ENCODE data around the gene JUN. TPM values are rescaled to one million over a fixed set of nuclear protein-coding genes. Genes with fewer than 3 reads are reported as not detected.

Gene JUN
- total and polyA plus RNA-seq, 9 donors: 50.7 to 740 (median 155) TPM

DNA sequence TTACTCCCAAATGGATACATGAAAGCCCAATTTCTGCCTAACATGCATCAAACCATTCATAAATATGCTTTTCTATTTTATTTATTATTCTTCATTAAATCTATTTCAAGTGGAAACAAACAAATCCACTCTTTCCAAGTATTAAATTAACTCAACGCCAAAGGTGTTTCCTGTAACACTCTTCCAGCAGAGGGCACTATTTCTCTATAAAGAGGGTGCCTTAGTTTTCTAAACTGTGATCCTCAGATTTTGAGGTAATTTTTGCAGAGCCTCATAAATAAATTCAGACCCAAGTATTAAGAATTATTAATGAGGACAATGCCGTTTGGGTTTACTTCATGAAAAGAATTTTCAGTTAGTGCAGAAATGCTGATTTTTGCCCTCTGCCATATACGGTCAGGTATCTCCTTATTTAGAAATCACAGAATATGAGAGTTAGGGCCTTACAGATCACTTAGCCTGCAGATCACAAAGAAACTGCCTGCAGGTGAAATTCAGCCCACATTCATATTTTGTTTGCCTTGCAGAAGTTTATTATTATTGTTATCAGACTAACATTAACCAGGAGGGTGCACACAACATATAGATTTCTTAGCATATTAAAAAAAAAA, 43.9 kb downstream of the JUN start:
- 23 to 25% (median 24%) methylated on average over 3 of the region's 3 CpGs for WGBS, 3 donors
- TF ChIP-seq EP300 (IDR thresholded peaks at IDR 0.05) (no peak), POLR2A (IDR thresholded peaks at IDR 0.05) (no peak)
- TF ChIP-seq, protein P1, sequence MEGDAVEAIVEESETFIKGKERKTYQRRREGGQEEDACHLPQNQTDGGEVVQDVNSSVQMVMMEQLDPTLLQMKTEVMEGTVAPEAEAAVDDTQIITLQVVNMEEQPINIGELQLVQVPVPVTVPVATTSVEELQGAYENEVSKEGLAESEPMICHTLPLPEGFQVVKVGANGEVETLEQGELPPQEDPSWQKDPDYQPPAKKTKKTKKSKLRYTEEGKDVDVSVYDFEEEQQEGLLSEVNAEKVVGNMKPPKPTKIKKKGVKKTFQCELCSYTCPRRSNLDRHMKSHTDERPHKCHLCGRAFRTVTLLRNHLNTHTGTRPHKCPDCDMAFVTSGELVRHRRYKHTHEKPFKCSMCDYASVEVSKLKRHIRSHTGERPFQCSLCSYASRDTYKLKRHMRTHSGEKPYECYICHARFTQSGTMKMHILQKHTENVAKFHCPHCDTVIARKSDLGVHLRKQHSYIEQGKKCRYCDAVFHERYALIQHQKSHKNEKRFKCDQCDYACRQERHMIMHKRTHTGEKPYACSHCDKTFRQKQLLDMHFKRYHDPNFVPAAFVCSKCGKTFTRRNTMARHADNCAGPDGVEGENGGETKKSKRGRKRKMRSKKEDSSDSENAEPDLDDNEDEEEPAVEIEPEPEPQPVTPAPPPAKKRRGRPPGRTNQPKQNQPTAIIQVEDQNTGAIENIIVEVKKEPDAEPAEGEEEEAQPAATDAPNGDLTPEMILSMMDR (IDR thresholded peaks at IDR 0.05): peak; percentile 68 to 85 (median 83)
- Histone ChIP-seq H3K27ac (no peak overlapping the region), H3K4me3 (no peak overlapping the region), H3K9me3 (no peaks in the 10 kb centered on the region), H3K27me3 (no peaks in the 10 kb centered on the region), H3K36me3 (no peaks in the 10 kb centered on the region), H3K4me1 (ENCODE audit: insufficient read depth) (no peaks in the 10 kb centered on the region)
- no peak for DNase-seq
- intact Hi-C loops (cut with DNase I): loop anchor here (2.0 to 10.0 kb wide), 8 partner anchors 29 to 1205 kb away; no protein-coding TSS in a partner anchor

DNA sequence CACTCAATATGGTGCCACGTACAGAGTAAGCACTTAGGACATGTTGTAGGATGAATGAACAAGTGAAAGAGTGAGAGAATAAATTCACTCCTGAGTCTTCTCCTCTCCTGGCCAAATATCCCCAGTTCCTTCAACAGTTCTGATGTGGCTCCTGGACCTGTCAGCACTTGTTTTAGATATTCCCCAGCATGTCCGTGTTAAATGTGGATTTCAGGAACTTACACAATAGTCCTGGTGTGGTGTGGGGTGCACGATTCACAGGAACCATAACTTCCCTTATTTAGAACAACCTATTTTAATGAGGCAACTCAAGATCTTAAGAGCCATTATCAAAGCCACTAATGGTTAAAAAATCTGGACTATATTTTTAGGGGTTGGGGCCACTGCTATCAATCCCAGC, 45.0 kb downstream of the JUN start:
- no peaks in the 10 kb centered on the region for H3K36me3 ChIP-seq
- intact Hi-C loops (cut with DNase I): loop anchor here in 3 of 4 donors (2.0 to 10.0 kb wide), 4 partner anchors 30 to 1206 kb away; no protein-coding TSS in a partner anchor
- no peaks in the 10 kb centered on the region for H3K27me3 ChIP-seq
- no peaks in the 10 kb centered on the region for H3K4me1 ChIP-seq (ENCODE audit: insufficient read depth)
- no peak overlapping the region for H3K4me3 ChIP-seq
- 61 to 86% (median 67%) methylated on average over 3 of the region's 3 CpGs for WGBS, 3 donors
- H3K9me3 ChIP-seq: no peaks in the 10 kb centered on the region
- TF ChIP-seq, protein P1 (IDR thresholded peaks at IDR 0.05): no peak
- no peak for TF ChIP-seq EP300 (IDR thresholded peaks at IDR 0.05)
- no peak for DNase-seq
- no peak overlapping the region for H3K27ac ChIP-seq

DNA sequence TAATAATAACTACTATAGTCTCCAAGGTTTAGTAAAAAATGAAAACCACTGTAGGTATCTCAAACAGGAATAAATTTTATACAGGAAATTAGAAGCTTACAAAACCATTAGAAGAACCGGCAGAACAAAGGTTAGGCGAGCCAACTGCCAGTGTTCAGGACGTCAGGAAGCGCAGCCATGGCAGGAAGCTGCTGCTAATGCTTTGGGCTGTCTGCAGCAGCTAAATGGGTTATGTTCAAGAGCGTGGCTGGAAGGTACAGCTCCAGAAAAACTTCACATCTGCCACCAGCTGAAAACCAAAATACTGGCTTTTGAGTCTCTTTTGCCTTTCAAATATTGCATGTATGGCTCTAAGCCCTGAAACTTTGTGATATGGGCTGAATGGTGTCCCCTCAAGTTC, 48.3 kb downstream of the JUN start:
- H3K27ac ChIP-seq: no peak overlapping the region
- H3K9me3 ChIP-seq: no peaks in the 10 kb centered on the region
- no peak overlapping the region for H3K4me3 ChIP-seq
- 83 to 95% (median 87%) methylated on average over 5 of the region's 5 CpGs for WGBS, 3 donors
- DNase-seq: no peak
- no peaks in the 10 kb centered on the region for H3K27me3 ChIP-seq
- TF ChIP-seq POLR2A (IDR thresholded peaks at IDR 0.05) (no peak), EP300 (IDR thresholded peaks at IDR 0.05) (no peak)
- TF ChIP-seq, protein P1 (IDR thresholded peaks at IDR 0.05): no peak
- intact Hi-C loops (cut with DNase I): loop anchor here in 2 of 4 donors (5.0 to 10.0 kb wide), 3 partner anchors 1022 to 1209 kb away; no protein-coding TSS in a partner anchor
- H3K36me3 ChIP-seq: no peaks in the 10 kb centered on the region
- peaks cover 1% of the 10 kb centered on the region for H3K4me1 ChIP-seq (ENCODE audit: insufficient read depth)

DNA sequence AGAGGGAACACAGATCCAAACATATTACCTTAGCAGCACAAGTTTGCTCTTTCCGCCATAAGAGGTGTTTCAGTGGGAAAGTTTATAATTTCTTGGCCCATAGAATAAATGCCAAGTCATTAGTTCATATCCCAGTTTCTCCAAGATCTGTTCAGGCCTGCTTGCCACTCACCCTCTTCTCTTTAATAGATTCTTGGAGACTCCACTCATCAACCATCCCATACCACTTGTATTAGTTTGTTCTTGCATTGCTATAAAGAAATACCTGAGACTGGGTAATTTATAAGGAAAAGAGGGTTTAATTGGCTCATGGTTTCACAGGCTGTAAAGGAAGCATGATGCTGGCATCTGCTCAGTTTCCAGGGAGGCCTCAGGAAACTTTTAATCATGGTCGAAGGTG, 49.2 kb downstream of the JUN start:
- intact Hi-C loops (cut with DNase I): loop anchor here in 2 of 4 donors (5.0 to 10.0 kb wide), 3 partner anchors 1023 to 1210 kb away; no protein-coding TSS in a partner anchor
- no peak overlapping the region for H3K4me3 ChIP-seq

More for the DNA sequence above, 49.2 kb downstream of the JUN start:
- WGBS, 3 donors: 92 to 94% (median 93%) methylated on average over 2 of the region's 2 CpGs
- Histone ChIP-seq H3K36me3 (no peaks in the 10 kb centered on the region), H3K27ac (no peak overlapping the region), H3K27me3 (no peaks in the 10 kb centered on the region), H3K9me3 (no peaks in the 10 kb centered on the region), H3K4me1 (ENCODE audit: insufficient read depth) (peaks cover 1% of the 10 kb centered on the region)
- no peak for DNase-seq
- TF ChIP-seq POLR2A (IDR thresholded peaks at IDR 0.05) (no peak), EP300 (IDR thresholded peaks at IDR 0.05) (no peak)
- TF ChIP-seq, protein P1 (IDR thresholded peaks at IDR 0.05): no peak
